MM.1S (cell line): Measurements from ENCODE around the gene C1orf198.

Experiments
- EZH2 ChIP-seq: fragments of 300-600 bp; sonication (generic); optimal IDR thresholded peaks from 2 replicates; pipeline ENCODE3; 2017; ENCODE audit warnings: low read depth, mild to moderate bottlenecking, antibody characterized with exemption, low read length, mixed read lengths
- EZH2phosphoT487 ChIP-seq: fragments of 300-600 bp; sonication (generic); IDR thresholded peaks from 2 replicates; pipeline ENCODE4 v1.6.1; 2018; ENCODE audit warnings: antibody characterized with exemption, low read length
- TF ChIP-seq, protein P1 (sequence below): fragments of 300-600 bp; sonication (generic); IDR thresholded peaks from 2 replicates; pipeline ENCODE4 v1.5.1; 2016; ENCODE audit warnings: antibody characterized with exemption, low read length, mixed read lengths

GRCh38 chr1:230877146-230877923, 9.0 kb upstream of the C1orf198 start:
- TF ChIP-seq, protein P1, sequence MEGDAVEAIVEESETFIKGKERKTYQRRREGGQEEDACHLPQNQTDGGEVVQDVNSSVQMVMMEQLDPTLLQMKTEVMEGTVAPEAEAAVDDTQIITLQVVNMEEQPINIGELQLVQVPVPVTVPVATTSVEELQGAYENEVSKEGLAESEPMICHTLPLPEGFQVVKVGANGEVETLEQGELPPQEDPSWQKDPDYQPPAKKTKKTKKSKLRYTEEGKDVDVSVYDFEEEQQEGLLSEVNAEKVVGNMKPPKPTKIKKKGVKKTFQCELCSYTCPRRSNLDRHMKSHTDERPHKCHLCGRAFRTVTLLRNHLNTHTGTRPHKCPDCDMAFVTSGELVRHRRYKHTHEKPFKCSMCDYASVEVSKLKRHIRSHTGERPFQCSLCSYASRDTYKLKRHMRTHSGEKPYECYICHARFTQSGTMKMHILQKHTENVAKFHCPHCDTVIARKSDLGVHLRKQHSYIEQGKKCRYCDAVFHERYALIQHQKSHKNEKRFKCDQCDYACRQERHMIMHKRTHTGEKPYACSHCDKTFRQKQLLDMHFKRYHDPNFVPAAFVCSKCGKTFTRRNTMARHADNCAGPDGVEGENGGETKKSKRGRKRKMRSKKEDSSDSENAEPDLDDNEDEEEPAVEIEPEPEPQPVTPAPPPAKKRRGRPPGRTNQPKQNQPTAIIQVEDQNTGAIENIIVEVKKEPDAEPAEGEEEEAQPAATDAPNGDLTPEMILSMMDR, result no peak
- TF ChIP-seq EZH2, result no peak
- TF ChIP-seq EZH2phosphoT487, result no peak
